ENCODE data around the gene PRSS23.
A peak's percentile ranks its signal among the peaks of the same experiment; 100 is the strongest.

DNA sequence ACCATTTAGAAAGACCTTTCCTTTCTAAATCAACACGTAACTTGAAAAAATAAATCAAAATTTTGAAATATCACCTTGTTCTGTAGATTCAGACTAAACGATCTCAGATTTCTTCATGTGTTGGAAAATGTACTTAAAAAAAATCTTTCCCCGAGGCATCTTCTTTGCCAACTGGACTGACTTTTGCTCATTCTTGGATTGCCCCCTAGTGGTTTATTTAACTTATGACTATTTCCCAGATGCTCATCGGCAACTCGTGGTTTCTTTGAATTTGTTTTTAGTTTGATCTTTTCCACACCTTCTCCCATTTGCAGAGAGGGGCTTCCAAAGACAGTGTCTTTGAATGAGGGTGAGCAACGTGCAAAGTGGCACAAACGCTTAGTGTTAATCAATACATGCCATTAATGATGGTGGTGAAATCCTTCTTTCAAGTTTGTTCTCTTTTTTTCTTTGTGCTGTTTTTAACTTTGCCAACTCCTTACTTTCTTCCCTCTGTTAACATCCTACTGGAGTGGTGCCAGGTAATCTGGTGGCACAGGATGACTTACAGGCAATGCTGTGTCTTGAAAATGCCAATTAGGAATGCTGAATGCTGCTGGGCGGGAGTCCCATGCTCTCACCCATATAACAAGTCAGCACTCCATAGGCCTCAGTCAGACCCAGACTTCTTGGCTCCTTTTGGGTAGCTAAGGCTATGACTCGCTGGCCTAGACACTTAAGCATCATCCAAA lies 18.3 kb downstream of the PRSS23 start:
- TF ChIP-seq EZH2 (IDR thresholded peaks at IDR 0.05) = no peak
- TF ChIP-seq, protein P1, sequence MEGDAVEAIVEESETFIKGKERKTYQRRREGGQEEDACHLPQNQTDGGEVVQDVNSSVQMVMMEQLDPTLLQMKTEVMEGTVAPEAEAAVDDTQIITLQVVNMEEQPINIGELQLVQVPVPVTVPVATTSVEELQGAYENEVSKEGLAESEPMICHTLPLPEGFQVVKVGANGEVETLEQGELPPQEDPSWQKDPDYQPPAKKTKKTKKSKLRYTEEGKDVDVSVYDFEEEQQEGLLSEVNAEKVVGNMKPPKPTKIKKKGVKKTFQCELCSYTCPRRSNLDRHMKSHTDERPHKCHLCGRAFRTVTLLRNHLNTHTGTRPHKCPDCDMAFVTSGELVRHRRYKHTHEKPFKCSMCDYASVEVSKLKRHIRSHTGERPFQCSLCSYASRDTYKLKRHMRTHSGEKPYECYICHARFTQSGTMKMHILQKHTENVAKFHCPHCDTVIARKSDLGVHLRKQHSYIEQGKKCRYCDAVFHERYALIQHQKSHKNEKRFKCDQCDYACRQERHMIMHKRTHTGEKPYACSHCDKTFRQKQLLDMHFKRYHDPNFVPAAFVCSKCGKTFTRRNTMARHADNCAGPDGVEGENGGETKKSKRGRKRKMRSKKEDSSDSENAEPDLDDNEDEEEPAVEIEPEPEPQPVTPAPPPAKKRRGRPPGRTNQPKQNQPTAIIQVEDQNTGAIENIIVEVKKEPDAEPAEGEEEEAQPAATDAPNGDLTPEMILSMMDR (IDR thresholded peaks at IDR 0.05) = peak; percentile 81

Data from neural progenitor cell (in vitro differentiated cells).